DMS53 treated with DMSO at 0.1 percent for 48 hours (cell line): ENCODE results near the gene GSTA4.
"Not testable (repeated sequence)": the region's sequence is repeated elsewhere in the genome, so short reads cannot be mapped to it uniquely, and the experiment has no call there.

Experiments
- DNase-seq: peaks from one replicate; lab custom pipeline; 2025; ENCODE audit not compliant: unreplicated experiment; lab: John Stamatoyannopoulos, UW

GSTA4 gene

GRCh38 chr6:53014063-53014462 is 19.0 kb upstream of the GSTA4 start:
- no peak for DNase-seq

- no peak for DNase-seq
Observed at GRCh38 chr6:53011979-53012378, 16.9 kb upstream of the GSTA4 start.

- no peak for DNase-seq
Observed at GRCh38 chr6:53010504-53010903, 15.4 kb upstream of the GSTA4 start.

GRCh38 chr6:53009511-53009910 is 14.4 kb upstream of the GSTA4 start:
- DNase-seq = no peak

- no peak for DNase-seq
Observed at GRCh38 chr6:53009056-53009455, 14.0 kb upstream of the GSTA4 start.

DNA sequence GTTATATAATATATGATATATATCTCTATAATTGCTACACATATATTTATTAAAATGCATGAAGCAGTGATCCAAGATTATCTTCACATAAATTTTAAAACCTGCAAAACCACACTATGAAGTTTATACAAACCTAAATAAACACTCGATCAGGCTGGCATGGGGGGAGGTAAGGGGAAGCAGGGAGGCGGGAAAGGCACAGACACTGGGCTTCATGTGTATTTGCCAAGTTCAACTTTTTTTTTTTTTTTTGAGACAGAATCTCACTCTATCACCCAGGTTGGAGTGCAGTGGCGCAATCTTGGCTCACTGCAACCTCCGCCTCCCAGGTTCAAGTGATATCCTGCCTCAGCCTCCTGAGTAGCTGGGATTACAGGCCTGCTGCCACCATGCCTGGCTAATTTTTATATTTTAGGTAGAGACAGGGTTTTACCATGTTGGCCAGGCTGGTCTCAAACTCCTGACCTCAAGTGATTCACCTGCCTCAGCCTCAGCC is 13.2 kb upstream of the GSTA4 start:
- DNase-seq = not testable (repeated sequence)

- no peak for DNase-seq
Observed at GRCh38 chr6:53005663-53006250, 10.7 kb upstream of the GSTA4 start.

GRCh38 chr6:52999456-52999855 is 4.4 kb upstream of the GSTA4 start:
- DNase-seq = no peak

DNA sequence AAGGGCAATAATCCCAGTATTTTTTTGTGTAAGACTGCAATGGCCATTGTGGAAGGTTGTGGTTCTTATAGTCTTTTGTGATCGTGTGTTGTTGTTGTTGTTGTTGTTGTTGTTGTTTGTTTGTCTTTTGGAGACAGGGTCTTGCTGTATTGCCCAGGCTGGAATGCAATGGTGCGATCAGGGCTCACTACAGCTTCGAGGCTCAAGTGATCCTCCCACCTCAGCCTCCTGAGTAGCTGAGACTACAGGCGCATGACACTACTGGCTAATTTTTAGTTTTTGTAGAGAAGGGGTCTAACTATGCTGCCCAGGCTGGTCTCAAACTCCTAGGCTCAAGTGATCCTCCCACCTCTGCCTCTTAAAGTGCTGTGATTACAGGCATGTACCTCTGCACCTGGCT is 3.5 kb upstream of the GSTA4 start:
- DNase-seq = no peak

DNA sequence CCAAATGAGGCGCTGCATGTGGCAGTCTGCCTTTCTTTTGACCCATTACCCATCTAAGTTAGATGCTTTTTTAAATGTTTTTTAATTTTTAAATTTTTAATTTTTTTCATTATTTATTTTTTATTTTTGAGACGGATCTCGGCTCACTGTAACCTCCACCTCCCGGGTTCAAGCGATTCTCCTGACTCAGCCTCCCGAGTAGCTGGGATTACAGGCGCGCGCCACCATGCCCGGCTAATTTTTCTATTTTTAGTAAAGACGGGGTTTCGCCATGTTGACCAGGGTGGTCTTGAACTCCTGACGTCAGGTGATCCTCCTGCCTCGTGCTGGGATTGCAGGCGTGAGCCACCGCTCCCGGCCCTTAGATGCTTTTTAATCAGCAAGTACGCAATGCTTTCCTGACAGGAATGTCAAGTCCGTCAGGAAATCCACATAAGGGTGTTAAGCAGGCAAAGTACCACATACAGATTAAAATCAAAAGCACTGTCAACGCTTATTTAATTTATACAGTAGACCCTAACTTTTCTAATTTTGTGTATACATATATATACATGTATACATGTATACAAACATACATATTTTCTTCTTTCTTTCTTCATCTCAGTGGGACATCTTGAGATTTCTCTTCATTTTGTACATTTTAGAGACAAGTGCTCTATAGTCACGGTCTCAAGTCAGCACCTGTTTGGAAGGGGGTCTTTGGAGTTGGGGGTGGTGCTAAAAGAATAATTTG is 995 bp upstream of the GSTA4 start:
- DNase-seq = peak; percentile 35

GRCh38 chr6:52994839-52995088 is 320 bp downstream of the GSTA4 start:
- DNase-seq = no peak

DNA sequence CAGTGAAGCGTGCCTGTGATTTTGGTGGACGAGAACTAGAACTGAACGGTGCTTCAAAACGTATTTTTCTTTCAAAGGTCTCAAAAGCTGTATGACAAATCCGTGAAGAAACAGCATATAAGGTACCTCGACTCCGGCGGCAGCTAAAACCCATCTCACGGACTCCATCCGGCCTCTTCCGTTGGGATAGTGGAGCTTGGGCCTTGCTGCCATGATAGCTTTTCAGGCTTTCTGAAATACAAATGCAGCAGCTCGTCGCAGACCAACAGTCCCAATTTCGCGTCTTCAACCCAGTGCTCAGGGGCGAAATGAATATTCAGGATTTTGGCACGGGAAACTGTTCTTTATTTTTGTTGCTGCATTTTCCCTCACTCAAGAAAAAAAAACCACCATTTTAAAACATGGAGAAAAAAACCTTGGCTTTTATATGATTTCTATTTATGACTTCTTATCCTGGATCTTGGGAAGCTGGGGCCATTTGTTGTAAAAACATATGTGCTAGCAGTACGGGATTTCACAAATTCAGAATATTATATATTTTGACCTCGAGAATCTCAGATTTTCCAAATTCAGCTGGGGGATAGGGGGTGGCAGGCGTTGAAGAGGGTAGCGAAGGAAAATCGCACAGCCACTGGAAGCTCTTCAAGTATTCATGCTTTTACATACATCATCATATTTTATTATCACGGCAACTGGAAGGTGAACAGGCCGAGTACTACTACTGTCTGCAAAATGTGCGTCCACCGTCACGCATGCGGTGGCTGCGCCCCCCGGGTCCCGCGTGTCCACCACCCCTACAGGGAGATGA is 849 bp downstream of the GSTA4 start:
- DNase-seq = peak; percentile 36

DNA sequence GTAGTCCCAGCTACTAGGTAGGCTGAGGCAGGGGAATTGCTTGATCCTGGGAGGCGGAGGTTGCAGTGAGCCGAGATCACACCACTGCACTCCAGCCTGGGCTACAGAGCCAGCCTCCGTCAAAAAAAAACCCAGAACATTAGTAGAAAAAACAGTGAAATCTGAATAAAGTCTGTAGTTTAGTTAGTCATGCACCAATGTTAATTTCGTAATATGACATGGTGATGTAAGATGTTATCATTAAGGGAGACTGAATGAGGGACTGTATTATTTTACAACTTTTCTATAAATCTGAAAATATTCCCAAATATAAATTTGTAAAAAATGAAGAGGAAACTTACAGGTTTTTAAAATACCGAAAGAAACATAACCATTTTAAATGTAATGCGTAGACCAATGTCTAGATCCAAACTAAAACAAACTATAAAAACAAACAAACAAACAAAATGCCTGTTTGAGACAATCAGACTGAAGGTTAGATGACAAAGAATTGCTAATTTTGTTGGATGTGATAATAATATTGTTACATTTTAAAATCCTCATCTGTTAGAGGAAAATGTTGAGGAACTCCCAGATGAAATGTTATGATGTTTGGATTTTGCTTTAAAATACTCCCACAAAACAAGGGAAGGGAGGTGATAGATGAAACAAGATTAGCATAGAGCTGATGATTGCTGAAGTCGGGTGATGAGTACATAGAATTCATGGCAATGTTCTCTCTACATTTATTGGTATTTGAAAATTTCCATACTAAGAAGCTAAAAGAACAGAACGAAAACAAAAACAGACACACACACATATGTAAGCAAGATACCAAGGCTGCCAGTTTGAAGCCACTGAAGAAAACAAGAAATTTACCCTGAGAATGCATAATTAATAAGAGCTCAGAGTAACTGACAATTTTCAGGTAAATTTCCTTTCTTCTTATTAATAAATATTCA is 1.8 kb downstream of the GSTA4 start:
- no peak for DNase-seq

GRCh38 chr6:52990342-52990741 is 4.7 kb downstream of the GSTA4 start:
- DNase-seq = no peak

GRCh38 chr6:52985228-52985627 is 9.9 kb downstream of the GSTA4 start:
- DNase-seq = no peak

DNA sequence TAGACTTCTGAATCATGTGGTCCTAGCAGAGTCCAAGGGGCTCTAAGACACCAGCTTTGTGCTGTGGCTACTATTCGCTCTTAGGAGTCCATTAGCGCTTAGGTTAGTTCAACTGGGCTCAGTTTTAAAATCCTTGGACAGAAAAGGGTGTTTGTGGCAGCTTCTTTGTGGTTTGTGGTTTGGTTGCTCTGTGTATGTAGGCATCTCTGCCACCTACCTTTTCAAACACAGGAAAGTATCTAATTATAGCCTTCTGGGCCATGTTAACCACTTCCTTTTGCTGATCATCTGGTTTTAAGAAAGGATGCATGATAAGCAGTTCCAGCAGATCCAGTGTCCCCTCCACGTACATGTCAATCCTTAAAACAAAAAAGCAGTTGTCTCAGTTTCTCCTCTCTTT is 10.8 kb downstream of the GSTA4 start:
- DNase-seq = no peak

DNA sequence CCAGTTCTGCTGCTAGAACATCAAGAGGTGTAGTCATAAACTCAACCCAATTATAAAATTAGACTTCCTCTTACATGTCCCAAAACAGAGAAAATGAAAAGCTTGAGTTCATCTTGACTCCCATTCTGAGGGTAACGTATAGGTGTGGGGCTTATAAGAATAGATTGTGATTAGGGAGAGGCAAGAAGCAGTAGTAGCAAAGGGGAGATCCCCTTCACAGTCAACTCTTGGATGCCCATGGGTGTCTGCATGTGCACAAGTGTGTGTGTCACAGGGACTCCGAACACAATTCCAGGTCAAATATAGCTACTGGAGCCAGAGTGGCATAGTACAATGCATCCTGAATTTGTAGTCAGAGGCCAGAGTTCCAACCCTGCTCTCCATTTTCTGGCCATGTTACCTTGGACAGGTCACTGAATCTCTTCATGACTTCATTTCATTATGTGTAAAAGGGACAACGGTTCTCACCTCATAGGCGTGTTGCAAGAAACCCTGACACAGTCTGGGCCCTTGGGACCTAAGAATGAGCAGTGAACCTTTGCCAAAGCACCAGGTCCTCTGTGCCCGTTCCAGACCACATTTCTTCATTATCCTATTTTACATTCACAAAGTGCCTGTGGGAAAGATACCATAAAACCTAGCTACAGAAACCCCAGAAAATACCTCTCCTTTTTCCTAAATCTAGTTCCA is 11.8 kb downstream of the GSTA4 start:
- DNase-seq = no peak

- DNase-seq = no peak
Observed at GRCh38 chr6:52982680-52983079, 12.4 kb downstream of the GSTA4 start.

- DNase-seq = no peak
Observed at GRCh38 chr6:52981222-52981900, 13.7 kb downstream of the GSTA4 start.

- DNase-seq = no peak
Observed at GRCh38 chr6:52976591-52977035, 18.5 kb downstream of the GSTA4 start.
